Measurements from ENCODE around the gene SMC1B. TPM values are rescaled to one million over a fixed set of nuclear protein-coding genes. Genes with fewer than 3 reads are reported as not detected.
"Not testable (repeated sequence)": the region's sequence is repeated elsewhere in the genome, so short reads cannot be mapped to it uniquely, and the experiment has no call there.

The SMC1B gene
- total and polyA plus RNA-seq, 2 experiments from 2014 or later: 0.10 TPM; not detected in 1

DNA sequence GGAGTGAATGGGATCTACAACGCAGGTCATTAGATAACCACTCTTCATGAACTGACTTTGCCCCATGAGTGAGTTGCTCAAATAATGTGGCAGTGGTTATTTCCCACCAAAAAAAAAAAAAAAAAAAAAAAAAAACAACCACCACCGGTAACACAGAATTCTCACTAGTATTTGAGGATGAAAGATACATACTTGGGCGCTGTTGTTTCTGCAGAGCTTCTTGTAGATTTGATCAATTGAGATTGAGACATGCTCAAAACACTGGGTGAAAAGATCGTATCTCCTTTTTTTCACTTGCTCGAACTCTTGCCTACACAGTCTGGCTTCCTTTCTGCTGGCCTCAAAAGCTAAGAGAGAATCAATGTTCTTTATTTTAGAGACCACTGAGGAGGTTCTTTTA lies 59.6 kb downstream of the SMC1B start:
- no peaks in the 10 kb centered on the region for H3K27me3 ChIP-seq
- 91% methylated on average over 5 of the region's 5 CpGs for WGBS (ENCODE audit: low lambda C conversion rate, missing lambda C conversion rate)
- no peak overlapping the region for H3K27ac ChIP-seq
- H3K79me2 ChIP-seq: no peaks in the 10 kb centered on the region
- no peak overlapping the region for H2AFZ ChIP-seq
- TF ChIP-seq CTCF (IDR thresholded peaks at IDR 0.05; ENCODE audit: poor library complexity): no peak
- no peaks in the 10 kb centered on the region for H3K9me3 ChIP-seq (ENCODE audit: low read depth)
- no peak overlapping the region for H3K4me2 ChIP-seq
- no peaks in the 10 kb centered on the region for H3K4me1 ChIP-seq (ENCODE audit: insufficient read depth)
- DNase-seq (ENCODE audit: low spot score): no peak
- H3K9me2 ChIP-seq (replicated peaks; ENCODE audit: insufficient read depth): no peaks in the 10 kb centered on the region
- no peaks in the 10 kb centered on the region for H3K36me3 ChIP-seq (replicated peaks; ENCODE audit: insufficient read depth, low read depth)
- no peaks in the 10 kb centered on the region for H4K20me1 ChIP-seq (ENCODE audit: insufficient read depth, poor library complexity, severe bottlenecking)
- no peak overlapping the region for H3K4me3 ChIP-seq

DNA sequence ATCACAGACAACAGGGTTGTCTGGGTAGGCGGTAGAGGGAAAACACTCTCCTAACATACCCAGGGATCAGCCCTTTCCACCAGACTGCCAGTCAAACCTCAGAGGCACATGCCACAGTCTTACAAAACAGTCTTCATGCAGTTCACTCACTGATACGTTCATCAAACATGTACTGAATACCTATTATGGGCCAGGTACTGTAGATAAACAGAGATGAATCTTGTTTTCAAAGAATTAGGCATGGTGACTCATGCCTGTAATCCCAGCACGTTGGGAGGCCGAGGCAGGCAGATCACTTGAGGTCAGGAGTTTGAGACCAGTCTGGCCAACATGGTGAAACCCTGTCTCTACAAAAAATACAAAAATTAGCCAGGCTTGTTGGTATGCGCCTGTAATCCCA lies 60.6 kb downstream of the SMC1B start:
- not testable (repeated sequence) for H3K9me3 ChIP-seq (ENCODE audit: low read depth); H3K4me2 ChIP-seq; H4K20me1 ChIP-seq (ENCODE audit: insufficient read depth, poor library complexity, severe bottlenecking); H3K4me3 ChIP-seq; H3K4me1 ChIP-seq (ENCODE audit: insufficient read depth); H2AFZ ChIP-seq; H3K79me2 ChIP-seq; H3K27me3 ChIP-seq; H3K36me3 ChIP-seq (replicated peaks; ENCODE audit: insufficient read depth, low read depth); H3K9me2 ChIP-seq (replicated peaks; ENCODE audit: insufficient read depth)
- peak overlapping the region; percentile 42 for H3K27ac ChIP-seq
- DNase-seq (ENCODE audit: low spot score): peak; percentile 18
- 57% methylated on average over 5 of the region's 5 CpGs for WGBS (ENCODE audit: low lambda C conversion rate, missing lambda C conversion rate)

DNA sequence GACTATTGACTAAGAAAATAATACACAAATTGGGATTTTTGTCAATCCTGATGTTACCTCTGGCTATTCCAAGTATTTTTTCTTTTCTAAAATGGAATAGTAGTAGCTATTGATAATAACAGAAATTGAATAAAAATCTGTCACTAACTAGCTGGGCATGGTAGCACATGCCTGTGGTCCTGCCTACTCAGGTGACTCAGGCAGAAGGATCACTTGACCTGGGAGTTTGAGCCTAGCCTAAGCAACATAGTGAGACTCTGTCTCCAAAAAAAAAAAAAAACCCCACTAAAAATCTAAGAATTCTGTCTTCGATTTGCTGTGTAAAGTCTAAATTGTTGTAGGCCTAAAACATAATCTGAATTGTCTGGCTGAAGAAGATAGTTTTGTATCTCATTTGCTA lies 61.4 kb downstream of the SMC1B start:
- Histone ChIP-seq H3K4me2 (no peak overlapping the region), H3K9me2 (replicated peaks; ENCODE audit: insufficient read depth) (no peaks in the 10 kb centered on the region)

GRCh38 chr22:45349916-45350315 lies 63.5 kb downstream of the SMC1B start:
- 88% methylated on average over 3 of the region's 3 CpGs for WGBS (ENCODE audit: low lambda C conversion rate, missing lambda C conversion rate)
- H3K4me3 ChIP-seq: no peak overlapping the region
- TF ChIP-seq CTCF (IDR thresholded peaks at IDR 0.05; ENCODE audit: poor library complexity) (no peak), EZH2 (IDR thresholded peaks at IDR 0.05; ENCODE audit: borderline replicate concordance) (no peak), EZH2phosphoT487 (IDR thresholded peaks at IDR 0.05; ENCODE audit: low read depth, severe bottlenecking, unreplicated experiment) (no peak)

More for the DNA sequence above, 61.4 kb downstream of the SMC1B start:
- H3K36me3 ChIP-seq (replicated peaks; ENCODE audit: insufficient read depth, low read depth): no peaks in the 10 kb centered on the region
- H3K27me3 ChIP-seq: no peaks in the 10 kb centered on the region
- H3K79me2 ChIP-seq: no peaks in the 10 kb centered on the region
- H3K27ac ChIP-seq: peak overlapping the region; percentile 42
- H4K20me1 ChIP-seq (ENCODE audit: insufficient read depth, poor library complexity, severe bottlenecking): no peaks in the 10 kb centered on the region
- no peak overlapping the region for H2AFZ ChIP-seq
- no peaks in the 10 kb centered on the region for H3K9me3 ChIP-seq (ENCODE audit: low read depth)
- DNase-seq (ENCODE audit: low spot score): no peak
- H3K4me3 ChIP-seq: no peak overlapping the region
- no peak for TF ChIP-seq EZH2 (IDR thresholded peaks at IDR 0.05; ENCODE audit: borderline replicate concordance)
- no peak for TF ChIP-seq CTCF (IDR thresholded peaks at IDR 0.05; ENCODE audit: poor library complexity)
- no peak for TF ChIP-seq EZH2phosphoT487 (IDR thresholded peaks at IDR 0.05; ENCODE audit: low read depth, severe bottlenecking, unreplicated experiment)
- H3K4me1 ChIP-seq (ENCODE audit: insufficient read depth): no peaks in the 10 kb centered on the region
- 96% methylated on average over 1 of the region's 1 CpG for WGBS (ENCODE audit: low lambda C conversion rate, missing lambda C conversion rate)

More at GRCh38 chr22:45349916-45350315, 63.5 kb downstream of the SMC1B start:
- H3K4me1 ChIP-seq (ENCODE audit: insufficient read depth): no peaks in the 10 kb centered on the region
- no peaks in the 10 kb centered on the region for H3K9me3 ChIP-seq (ENCODE audit: low read depth)
- H3K27me3 ChIP-seq: no peaks in the 10 kb centered on the region
- no peak overlapping the region for H3K4me2 ChIP-seq
- no peak for DNase-seq (ENCODE audit: low spot score)
- no peak overlapping the region for H2AFZ ChIP-seq
- H3K36me3 ChIP-seq (replicated peaks; ENCODE audit: insufficient read depth, low read depth): no peaks in the 10 kb centered on the region
- H3K9me2 ChIP-seq (replicated peaks; ENCODE audit: insufficient read depth): no peaks in the 10 kb centered on the region
- no peaks in the 10 kb centered on the region for H4K20me1 ChIP-seq (ENCODE audit: insufficient read depth, poor library complexity, severe bottlenecking)
- H3K27ac ChIP-seq: no peak overlapping the region
- H3K79me2 ChIP-seq: no peaks in the 10 kb centered on the region

All from hepatocyte (in vitro differentiated cells).